WTC11 (cell line): ENCODE data around the gene SYDE2.

ENCODE experiments used
- CTCF ChIP-seq: fragments of 200-600 bp; IDR thresholded peaks from 2 replicates; pipeline ENCODE4 v1.8.0; 2022; ENCODE audit warnings: antibody characterized with exemption
- NFATC4 ChIP-seq: fragments of 250-450 bp; sonication (Bioruptor Pico); IDR thresholded peaks from 2 replicates; pipeline ENCODE4 v1.9.0; 2021; ENCODE audit warnings: mild to moderate bottlenecking
- USF2 ChIP-seq: sonication (generic); formaldehyde crosslinking; IDR thresholded peaks from 2 replicates; pipeline ENCODE4 v1.8.1; 2023; ENCODE audit warnings: mild to moderate bottlenecking, missing genetic modification reagents, moderate library complexity

- TF ChIP-seq USF2 (CRISPR knock-in tag) (no peak), CTCF (no peak), NFATC4 (CRISPR knock-in tag) (no peak)
These were observed 29.1 kb downstream of the SYDE2 start for GRCh38 chr1:85171721-85172120.
